Measurements from ENCODE around the gene FSTL5.

FSTL5 gene

DNA sequence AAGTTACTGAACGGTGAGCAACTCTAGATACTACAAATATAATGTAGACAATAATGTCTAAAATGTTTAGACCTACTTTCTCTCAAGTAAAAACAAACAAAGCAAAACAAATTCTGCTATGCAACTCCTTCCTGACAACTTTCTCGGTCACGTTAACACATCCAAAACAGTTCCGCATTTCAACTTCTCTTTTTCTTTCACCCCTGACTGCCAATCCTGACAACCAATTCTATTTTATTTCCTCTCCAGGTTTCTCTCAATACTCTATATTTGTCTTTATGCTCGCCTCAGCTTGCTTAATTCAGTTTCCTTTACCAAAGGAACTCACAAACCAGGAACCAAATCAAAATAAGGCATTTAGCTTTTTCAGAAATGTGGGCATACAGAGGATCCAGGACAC lies 513.0 kb downstream of the FSTL5 start:
- DNase-seq: no peak

GRCh38 chr4:161647757-161648156 lies 516.0 kb downstream of the FSTL5 start:
- Histone ChIP-seq H3K27me3 (no peaks in the 10 kb centered on the region), H3K4me1 (no peaks in the 10 kb centered on the region), H3K36me3 (no peaks in the 10 kb centered on the region), H3K4me3 (ENCODE audit: low read depth, low read length) (no peak overlapping the region), H3K9me3 (no peaks in the 10 kb centered on the region)
- TF ChIP-seq, protein P1, sequence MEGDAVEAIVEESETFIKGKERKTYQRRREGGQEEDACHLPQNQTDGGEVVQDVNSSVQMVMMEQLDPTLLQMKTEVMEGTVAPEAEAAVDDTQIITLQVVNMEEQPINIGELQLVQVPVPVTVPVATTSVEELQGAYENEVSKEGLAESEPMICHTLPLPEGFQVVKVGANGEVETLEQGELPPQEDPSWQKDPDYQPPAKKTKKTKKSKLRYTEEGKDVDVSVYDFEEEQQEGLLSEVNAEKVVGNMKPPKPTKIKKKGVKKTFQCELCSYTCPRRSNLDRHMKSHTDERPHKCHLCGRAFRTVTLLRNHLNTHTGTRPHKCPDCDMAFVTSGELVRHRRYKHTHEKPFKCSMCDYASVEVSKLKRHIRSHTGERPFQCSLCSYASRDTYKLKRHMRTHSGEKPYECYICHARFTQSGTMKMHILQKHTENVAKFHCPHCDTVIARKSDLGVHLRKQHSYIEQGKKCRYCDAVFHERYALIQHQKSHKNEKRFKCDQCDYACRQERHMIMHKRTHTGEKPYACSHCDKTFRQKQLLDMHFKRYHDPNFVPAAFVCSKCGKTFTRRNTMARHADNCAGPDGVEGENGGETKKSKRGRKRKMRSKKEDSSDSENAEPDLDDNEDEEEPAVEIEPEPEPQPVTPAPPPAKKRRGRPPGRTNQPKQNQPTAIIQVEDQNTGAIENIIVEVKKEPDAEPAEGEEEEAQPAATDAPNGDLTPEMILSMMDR (IDR thresholded peaks at IDR 0.05; ENCODE audit: low read depth, low read length): no peak
- no peak for DNase-seq

More for the DNA sequence above, 513.0 kb downstream of the FSTL5 start:
- Histone ChIP-seq H3K4me1 (no peaks in the 10 kb centered on the region), H3K36me3 (no peaks in the 10 kb centered on the region), H3K4me3 (ENCODE audit: low read depth, low read length) (no peak overlapping the region), H3K27me3 (no peaks in the 10 kb centered on the region), H3K9me3 (no peaks in the 10 kb centered on the region)
- TF ChIP-seq, protein P1 (IDR thresholded peaks at IDR 0.05; ENCODE audit: low read depth, low read length): no peak

DNA sequence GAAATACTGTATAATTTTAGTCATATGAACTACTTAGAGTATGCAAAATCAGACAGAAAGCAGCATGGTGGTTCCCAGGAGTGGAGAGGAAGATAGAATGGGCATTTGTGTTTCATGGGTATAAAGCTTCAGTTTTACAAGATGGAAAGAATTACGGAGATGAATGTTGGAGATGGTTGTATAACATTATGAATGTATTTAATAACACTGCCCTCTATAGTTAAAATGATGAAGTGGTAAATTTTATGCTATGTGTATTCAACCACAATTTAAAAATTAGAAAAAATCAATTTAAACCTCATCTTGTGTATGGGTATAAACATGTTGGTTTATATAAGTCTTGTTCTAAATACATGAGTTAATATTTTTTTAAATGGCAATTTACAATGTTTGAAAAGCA lies 521.1 kb downstream of the FSTL5 start:
- TF ChIP-seq, protein P1 (IDR thresholded peaks at IDR 0.05; ENCODE audit: low read depth, low read length): peak; percentile 8; the same call in 1 of the 2 replicates
- Histone ChIP-seq H3K36me3 (no peaks in the 10 kb centered on the region), H3K27me3 (no peaks in the 10 kb centered on the region), H3K4me1 (no peaks in the 10 kb centered on the region), H3K4me3 (ENCODE audit: low read depth, low read length) (no peak overlapping the region), H3K9me3 (no peaks in the 10 kb centered on the region)
- no peak for DNase-seq

DNA sequence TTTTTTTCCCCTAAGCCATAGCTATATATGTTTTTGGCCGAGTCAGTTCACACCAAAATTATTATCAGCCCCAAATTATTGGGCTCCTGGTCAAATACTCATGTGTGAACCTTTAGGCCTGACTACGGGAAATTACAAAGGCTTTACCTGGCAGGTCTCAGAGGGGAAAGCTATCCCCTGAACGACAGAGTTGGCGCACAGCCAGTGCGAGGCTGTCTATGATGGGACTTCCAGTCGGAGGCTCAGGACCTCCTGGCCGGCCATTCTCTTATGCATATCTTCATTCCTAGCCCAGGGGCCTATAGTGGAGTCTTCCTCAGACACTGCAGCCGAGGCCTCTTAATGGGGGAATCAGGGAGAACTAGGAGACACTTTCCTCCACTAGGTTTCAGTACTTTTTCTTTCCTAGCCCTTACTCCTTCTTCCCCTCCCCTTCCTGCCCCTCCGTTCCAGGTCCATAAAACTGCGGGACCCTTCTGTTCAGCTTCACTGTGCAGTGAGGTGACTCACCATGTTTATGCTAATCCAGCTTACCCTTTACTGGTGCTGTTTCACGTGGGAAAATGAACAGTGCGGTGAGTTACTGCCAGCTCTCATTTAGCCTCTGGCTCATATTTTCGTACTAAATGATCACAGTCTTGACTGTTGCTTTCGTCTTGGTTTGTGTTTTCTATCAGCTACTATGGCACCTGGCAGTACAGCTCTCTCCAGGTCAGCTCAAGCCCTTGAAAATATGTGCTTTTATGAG lies 533.9 kb downstream of the FSTL5 start:
- no peak for DNase-seq

GRCh38 chr4:161604516-161605300 lies 559.1 kb downstream of the FSTL5 start:
- no peak for DNase-seq
- H3K4me1 ChIP-seq: no peaks in the 10 kb centered on the region
- H3K4me3 ChIP-seq (ENCODE audit: low read depth, low read length): no peak overlapping the region
- TF ChIP-seq, protein P1 (IDR thresholded peaks at IDR 0.05; ENCODE audit: low read depth, low read length): no peak
- no peaks in the 10 kb centered on the region for H3K36me3 ChIP-seq
- H3K9me3 ChIP-seq: no peaks in the 10 kb centered on the region
- no peaks in the 10 kb centered on the region for H3K27me3 ChIP-seq

More for the DNA sequence above, 533.9 kb downstream of the FSTL5 start:
- Histone ChIP-seq H3K4me3 (ENCODE audit: low read depth, low read length) (no peak overlapping the region), H3K36me3 (no peaks in the 10 kb centered on the region), H3K9me3 (no peaks in the 10 kb centered on the region), H3K4me1 (no peaks in the 10 kb centered on the region), H3K27me3 (no peaks in the 10 kb centered on the region)
- TF ChIP-seq, protein P1 (IDR thresholded peaks at IDR 0.05; ENCODE audit: low read depth, low read length): no peak

DNA sequence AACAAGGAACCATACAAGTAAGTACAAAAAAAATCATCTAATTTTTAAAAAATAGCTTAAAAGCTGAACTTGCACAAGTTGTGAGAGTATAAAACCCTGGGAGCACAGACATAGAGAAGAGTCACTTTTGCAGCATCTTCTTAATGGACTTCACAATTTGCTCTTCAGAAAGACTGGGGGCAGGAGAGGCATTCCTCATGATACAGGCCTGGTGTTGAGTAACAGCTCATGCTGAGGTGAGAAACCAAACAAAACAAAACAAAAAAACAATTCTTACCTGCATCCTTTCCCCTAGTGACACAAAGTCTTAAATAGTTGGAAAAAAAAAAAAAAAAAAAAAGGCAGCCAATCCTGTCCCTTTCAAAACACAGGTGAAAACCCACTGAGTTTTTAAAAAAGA lies 562.8 kb downstream of the FSTL5 start:
- DNase-seq: no peak
- H3K4me1 ChIP-seq: no peaks in the 10 kb centered on the region
- no peaks in the 10 kb centered on the region for H3K9me3 ChIP-seq
- TF ChIP-seq, protein P1 (IDR thresholded peaks at IDR 0.05; ENCODE audit: low read depth, low read length): no peak
- no peaks in the 10 kb centered on the region for H3K27me3 ChIP-seq
- no peak overlapping the region for H3K4me3 ChIP-seq (ENCODE audit: low read depth, low read length)
- H3K36me3 ChIP-seq: no peaks in the 10 kb centered on the region

Measured in BE2C (cell line).